CD4-positive, alpha-beta T cell (primary cell): ENCODE measurements around the gene BANF2. TPM values are rescaled to one million over a fixed set of nuclear protein-coding genes. Genes with fewer than 3 reads are reported as not detected.

ENCODE experiments used
- ATAC-seq: fragments of 200-7000 bp; cut with Tn5 transposase; one replicate; pipeline ENCODE4 v1.10.0; 2022; ENCODE audit warnings: mild to moderate bottlenecking; ENCODE audit not compliant: poor library complexity
- CTCF ChIA-PET: fragments of 350-600 bp; sonication (Branson Sonifier 250); formaldehyde crosslinking; loops from one replicate; lab custom pipeline; 2021; ENCODE audit warnings: antibody characterized with exemption, inconsistent platforms; lab: Charles Lee
- POLR2A ChIA-PET: fragments of 350-600 bp; sonication (Branson Sonifier 250); formaldehyde crosslinking; loops from one replicate; lab custom pipeline; 2021; ENCODE audit warnings: antibody characterized with exemption, inconsistent platforms; lab: Charles Lee
- DNase-seq, 14 experiments: peaks; one replicate each; pipeline ENCODE4 v3.0.0-alpha.2; 2013 to 2020; ENCODE audit warnings: mixed read lengths in 2 of 14
- H3K27ac ChIP-seq, 2 donors: one replicate each; pipeline versions ENCODE4 v1.5.1 to v1.7.0; 2013; ENCODE audit warnings: low read length in 2 of 2, low read depth in 1 of 2, mild to moderate bottlenecking in 1 of 2
- H3K27me3 ChIP-seq, 2 experiments: 1 replicate in 1 of 2; 2 replicates in 1 of 2; pipeline versions ENCODE4 v1.6.1 to v1.7.0; 2013; ENCODE audit warnings: low read length in 2 of 2, control low read depth in 1 of 2, mild to moderate bottlenecking in 1 of 2, moderate library complexity in 1 of 2; ENCODE audit not compliant: insufficient read depth in 2 of 2, control insufficient read depth in 1 of 2
- H3K36me3 ChIP-seq: one replicate; pipeline ENCODE4 v1.6.1; 2013; ENCODE audit warnings: low read length, control low read depth; ENCODE audit not compliant: insufficient read depth
- H3K4me1 ChIP-seq: one replicate; pipeline ENCODE4 v1.6.1; 2013; ENCODE audit warnings: low read length, control low read depth; ENCODE audit not compliant: insufficient read depth
- H3K4me3 ChIP-seq: one replicate; pipeline ENCODE4 v1.5.1; 2013; ENCODE audit warnings: mild to moderate bottlenecking, low read length, moderate library complexity
- H3K9me3 ChIP-seq, 2 experiments: 1 replicate in 1 of 2; 2 replicates in 1 of 2; pipeline versions ENCODE4 v1.6.1 to v1.7.0; 2013; ENCODE audit warnings: low read length in 2 of 2, mild to moderate bottlenecking in 2 of 2, control low read depth in 1 of 2, moderate library complexity in 1 of 2; ENCODE audit not compliant: control insufficient read depth in 1 of 2, insufficient read depth in 1 of 2
- H3K27ac Mint-ChIP-seq: one replicate; pipeline ENCODE4 v1.8.0; 2020; ENCODE audit warnings: mixed read lengths
- H3K27me3 Mint-ChIP-seq: one replicate; pipeline ENCODE4 v1.8.0; 2021; ENCODE audit warnings: mixed read lengths
- H3K36me3 Mint-ChIP-seq: one replicate; pipeline ENCODE4 v1.8.0; 2021; ENCODE audit warnings: low read depth, mixed read lengths
- H3K4me1 Mint-ChIP-seq: one replicate; pipeline ENCODE4 v1.8.0; 2021; ENCODE audit warnings: low read depth, mixed read lengths
- H3K4me3 Mint-ChIP-seq: one replicate; pipeline ENCODE4 v1.8.0; 2020; ENCODE audit warnings: mild to moderate bottlenecking, mixed read lengths
- H3K9me3 Mint-ChIP-seq: one replicate; pipeline ENCODE4 v1.8.0; 2020; ENCODE audit warnings: mixed read lengths
- CTCF ChIP-seq: fragments of 200-600 bp; IDR thresholded peaks from one replicate; pipeline ENCODE4 v1.8.0; 2022; ENCODE audit warnings: antibody characterized with exemption, mild to moderate bottlenecking
- intact Hi-C, 2 experiments: fragments of 100-400 bp; cut with DNase I in 1 of 2; cut with micrococcal nuclease in 1 of 2; formaldehyde crosslinking; loops; one replicate each; pipeline versions ENCODE4 v1.15.1 to v1.9.0; 2023 to 2025; cut with DNase I, micrococcal nuclease
- total RNA-seq, 174 experiments: library from RNA in 2 of 174; stranded (reverse) in 2 of 174; gene quantifications; one replicate each; pipeline ENCODE4 v1.2.3 and lab custom pipeline; 2021 to 2026

Gene BANF2
- total RNA-seq, 2 experiments from 2014 or later = not detected

- ATAC-seq (no peak), DNase-seq (no peak)
- no peak overlapping the region for H3K27ac ChIP-seq
- Mint-ChIP-seq H3K4me3 (no peak overlapping the region), H3K27ac (no peak overlapping the region), H3K9me3 (no peaks in the 10 kb centered on the region), H3K27me3 (no peaks in the 10 kb centered on the region), H3K36me3 (peaks cover 30% of the 10 kb centered on the region), H3K4me1 (peaks cover 26% of the 10 kb centered on the region)
- ChIA-PET POLR2A (no interaction called here), CTCF (no interaction called here)
- intact Hi-C loops = no loop called here
- H3K4me3 ChIP-seq = no peak overlapping the region
- no peaks in the 10 kb centered on the region for H3K27me3 ChIP-seq
- peaks cover 0 to 21% of the 10 kb centered on the region in 2 experiments for H3K9me3 ChIP-seq
- TF ChIP-seq CTCF = no peak
- peaks cover 10% of the 10 kb centered on the region for H3K36me3 ChIP-seq
- H3K4me1 ChIP-seq = peaks cover 19% of the 10 kb centered on the region
Observed at GRCh38 chr20:17662333-17663039, 37.3 kb upstream of the BANF2 start.

GRCh38 chr20:17663040-17663399, 36.7 kb upstream of the BANF2 start:
- ChIA-PET CTCF (no interaction called here), POLR2A (no interaction called here)
- H3K27me3 ChIP-seq = no peaks in the 10 kb centered on the region
- H3K4me1 ChIP-seq = peaks cover 19% of the 10 kb centered on the region
- no peaks in the 10 kb centered on the region for H3K27me3 Mint-ChIP-seq
- TF ChIP-seq CTCF = no peak
- H3K4me3 Mint-ChIP-seq = no peak overlapping the region
- peaks cover 0 to 20% of the 10 kb centered on the region in 2 experiments for H3K9me3 ChIP-seq
- peaks cover 10% of the 10 kb centered on the region for H3K36me3 ChIP-seq
- H3K36me3 Mint-ChIP-seq = peaks cover 25% of the 10 kb centered on the region
- no peak overlapping the region for H3K4me3 ChIP-seq
- H3K4me1 Mint-ChIP-seq = peaks cover 26% of the 10 kb centered on the region
- no peak overlapping the region for H3K27ac ChIP-seq
- H3K27ac Mint-ChIP-seq = no peak overlapping the region
- intact Hi-C loops = no loop called here
- DNase-seq = no peak
- H3K9me3 Mint-ChIP-seq = no peaks in the 10 kb centered on the region
- ATAC-seq = no peak

GRCh38 chr20:17663486-17663885, 36.3 kb upstream of the BANF2 start:
- Mint-ChIP-seq H3K9me3 (no peaks in the 10 kb centered on the region), H3K36me3 (peaks cover 20% of the 10 kb centered on the region), H3K27me3 (no peaks in the 10 kb centered on the region), H3K4me3 (no peak overlapping the region), H3K4me1 (peaks cover 26% of the 10 kb centered on the region), H3K27ac (no peak overlapping the region)
- H3K4me1 ChIP-seq = peaks cover 19% of the 10 kb centered on the region
- H3K27ac ChIP-seq = no peak overlapping the region
- H3K36me3 ChIP-seq = peaks cover 7% of the 10 kb centered on the region
- no peak for DNase-seq
- intact Hi-C loops = no loop called here
- TF ChIP-seq CTCF = no peak
- CTCF ChIA-PET = no interaction called here
- ATAC-seq = no peak
- H3K27me3 ChIP-seq = no peaks in the 10 kb centered on the region
- POLR2A ChIA-PET = no interaction called here
- peaks cover 0 to 16% of the 10 kb centered on the region in 2 experiments for H3K9me3 ChIP-seq
- no peak overlapping the region for H3K4me3 ChIP-seq
